ENCODE data around the gene SIN3B.
A peak's percentile ranks its signal among the peaks of the same experiment; 100 is the strongest.

Gene SIN3B

DNA sequence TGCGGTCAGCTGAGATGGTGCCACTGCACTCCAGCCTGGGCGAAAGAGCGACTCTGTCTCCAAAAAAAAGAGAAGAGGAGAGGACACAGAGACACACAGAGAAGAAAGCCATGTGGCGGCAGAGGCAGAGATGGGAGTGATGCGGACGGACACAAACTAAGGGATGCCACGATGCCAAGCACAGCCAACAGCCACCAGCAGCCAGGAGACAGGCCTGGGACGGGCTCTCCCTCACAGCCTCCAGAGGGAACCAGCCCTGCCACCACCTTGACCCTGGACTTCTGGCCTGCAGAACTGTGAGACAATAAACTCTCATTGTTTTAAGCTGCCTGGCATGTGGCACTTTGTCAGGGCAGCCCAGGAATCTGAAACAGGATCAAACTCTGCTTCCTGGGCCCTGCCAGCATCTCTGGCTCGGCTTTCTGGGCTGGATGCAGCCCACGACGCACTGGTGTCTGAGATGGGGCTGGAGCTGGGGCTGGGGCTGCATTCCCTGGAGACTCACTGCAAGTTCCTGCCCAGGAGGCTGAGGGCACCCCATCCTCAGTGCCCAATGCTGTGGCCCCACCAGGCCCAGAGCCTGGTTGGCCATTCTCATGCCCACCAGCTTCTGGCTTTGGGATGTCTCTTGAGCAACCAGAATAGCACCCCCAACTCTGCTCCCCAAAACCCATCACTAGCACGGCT lies 62.6 kb downstream of the SIN3B start:
- no peak for DNase-seq

DNA sequence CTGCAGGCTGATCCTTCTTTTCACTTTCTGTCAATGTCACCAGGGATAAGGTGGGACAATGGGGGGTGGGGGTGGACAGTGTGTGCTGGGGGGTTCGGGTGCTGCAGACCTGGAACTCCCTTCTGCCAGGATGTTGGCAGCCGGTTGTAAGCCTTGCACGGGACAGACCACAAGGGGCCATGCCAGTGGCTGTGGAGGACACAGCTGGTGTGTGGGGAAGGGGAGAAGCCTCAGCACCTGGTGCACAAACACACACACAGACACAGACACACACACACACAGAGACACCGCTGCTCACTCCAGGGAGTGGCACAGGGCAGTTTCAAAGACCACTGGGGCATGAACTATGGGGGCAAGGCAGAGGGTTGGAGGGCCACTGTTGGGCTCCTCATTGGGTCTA lies 63.2 kb downstream of the SIN3B start:
- DNase-seq, result no peak

DNA sequence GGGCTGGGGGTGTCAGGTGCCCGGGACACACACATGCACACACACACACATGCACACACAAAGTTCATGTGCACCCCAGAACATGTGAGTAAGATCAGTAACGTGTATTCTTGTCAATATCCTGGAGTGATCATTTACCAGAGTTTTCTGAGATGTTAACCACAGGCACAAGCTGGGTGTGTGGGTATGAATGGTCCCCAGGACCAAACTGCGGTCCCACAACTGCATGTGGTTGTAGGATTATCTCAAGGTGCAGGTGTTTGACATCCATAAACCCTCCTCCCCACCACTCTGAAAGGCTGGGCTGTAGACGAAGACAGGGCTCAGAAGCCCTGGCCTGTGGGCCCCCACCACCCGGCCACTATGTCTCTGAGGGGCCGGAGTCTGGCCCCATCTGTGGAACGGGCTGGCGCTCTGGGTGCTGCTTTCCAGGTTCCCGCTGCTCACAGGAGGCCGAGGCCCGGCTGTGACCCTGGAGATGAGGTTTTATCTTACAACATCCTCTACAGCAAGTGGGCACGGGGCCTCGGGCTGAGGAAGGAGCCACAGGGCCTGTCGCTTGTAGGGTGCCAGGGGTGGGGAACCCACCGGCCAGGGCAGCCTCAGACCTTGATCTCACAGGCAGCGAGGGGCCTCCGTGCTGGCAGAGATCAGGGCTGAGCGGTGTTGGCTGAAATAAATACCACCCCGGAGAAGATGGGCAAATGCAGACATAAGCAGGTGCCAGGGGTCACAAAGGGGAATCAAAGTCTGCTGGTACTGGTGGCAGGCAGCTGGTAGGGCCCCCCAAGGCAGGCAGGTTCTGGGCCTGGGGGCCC lies 63.9 kb downstream of the SIN3B start:
- DNase-seq, result no peak

DNA sequence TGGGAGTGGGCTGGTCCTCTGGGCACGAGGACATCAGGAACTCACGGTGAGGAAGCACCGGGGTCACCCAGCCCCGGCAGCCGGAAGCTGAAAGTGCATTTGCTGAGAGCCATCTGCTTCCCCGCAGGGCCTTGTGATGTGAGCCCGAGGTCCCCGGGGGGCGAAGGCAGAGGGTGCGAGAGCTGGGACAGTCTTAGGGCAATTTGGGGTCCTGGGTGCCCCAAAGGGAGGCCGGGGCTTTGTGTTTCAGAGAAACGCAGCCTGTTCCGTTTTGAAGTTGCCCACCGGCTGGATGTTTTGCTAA lies 64.4 kb downstream of the SIN3B start:
- no peak for DNase-seq

DNA sequence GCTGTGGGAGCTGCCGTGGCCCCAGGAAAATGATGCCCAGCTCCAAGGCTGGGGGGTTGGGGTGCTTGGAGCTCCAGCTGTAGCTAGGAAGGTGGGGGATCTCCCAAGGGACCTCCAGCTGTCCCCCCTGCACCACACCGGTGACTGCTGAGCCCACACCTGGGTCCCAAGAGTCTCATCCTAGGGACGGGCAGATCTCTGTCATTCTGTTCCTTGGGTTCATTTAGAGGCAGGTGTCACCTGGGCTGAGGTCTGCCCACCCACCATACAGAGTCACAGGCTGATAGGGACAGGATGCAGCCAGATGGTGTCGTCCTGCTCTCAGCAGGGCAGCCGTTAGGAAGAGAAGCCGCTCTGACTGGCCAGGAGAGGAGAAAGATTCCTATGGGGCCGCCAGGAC lies 64.9 kb downstream of the SIN3B start:
- DNase-seq, result no peak

DNA sequence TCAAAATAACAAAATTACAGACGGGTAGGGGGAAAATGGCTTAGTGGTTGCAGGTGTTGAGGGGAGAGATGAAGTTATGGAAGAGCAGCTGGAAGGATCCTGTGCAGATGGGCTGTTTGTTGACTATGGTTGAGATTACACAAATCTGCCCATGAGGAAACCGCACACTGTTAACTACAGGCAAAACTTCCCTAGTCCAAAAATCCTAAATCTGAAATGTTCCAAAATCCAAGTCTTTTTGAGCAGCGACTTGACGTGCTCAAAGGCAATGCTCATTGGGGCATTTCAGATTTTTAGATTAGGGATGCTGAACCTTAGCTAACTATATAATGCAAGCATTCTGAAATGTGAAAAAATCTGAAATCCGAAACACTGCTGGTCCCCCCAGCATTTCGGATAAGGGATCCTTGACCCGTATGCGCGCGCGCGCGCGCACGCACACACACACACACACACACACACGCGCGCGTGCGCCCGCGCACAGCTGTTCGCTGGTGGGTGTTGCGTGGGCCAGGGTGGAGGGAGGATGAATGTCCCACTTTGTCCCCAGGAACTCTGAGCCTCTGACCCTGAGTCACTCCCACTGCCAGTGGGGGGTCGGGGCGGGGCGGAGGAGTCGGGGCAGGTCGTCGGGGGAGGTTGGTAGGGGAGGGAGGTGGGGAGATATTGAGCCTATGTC lies 66.4 kb downstream of the SIN3B start:
- DNase-seq, result no peak

DNA sequence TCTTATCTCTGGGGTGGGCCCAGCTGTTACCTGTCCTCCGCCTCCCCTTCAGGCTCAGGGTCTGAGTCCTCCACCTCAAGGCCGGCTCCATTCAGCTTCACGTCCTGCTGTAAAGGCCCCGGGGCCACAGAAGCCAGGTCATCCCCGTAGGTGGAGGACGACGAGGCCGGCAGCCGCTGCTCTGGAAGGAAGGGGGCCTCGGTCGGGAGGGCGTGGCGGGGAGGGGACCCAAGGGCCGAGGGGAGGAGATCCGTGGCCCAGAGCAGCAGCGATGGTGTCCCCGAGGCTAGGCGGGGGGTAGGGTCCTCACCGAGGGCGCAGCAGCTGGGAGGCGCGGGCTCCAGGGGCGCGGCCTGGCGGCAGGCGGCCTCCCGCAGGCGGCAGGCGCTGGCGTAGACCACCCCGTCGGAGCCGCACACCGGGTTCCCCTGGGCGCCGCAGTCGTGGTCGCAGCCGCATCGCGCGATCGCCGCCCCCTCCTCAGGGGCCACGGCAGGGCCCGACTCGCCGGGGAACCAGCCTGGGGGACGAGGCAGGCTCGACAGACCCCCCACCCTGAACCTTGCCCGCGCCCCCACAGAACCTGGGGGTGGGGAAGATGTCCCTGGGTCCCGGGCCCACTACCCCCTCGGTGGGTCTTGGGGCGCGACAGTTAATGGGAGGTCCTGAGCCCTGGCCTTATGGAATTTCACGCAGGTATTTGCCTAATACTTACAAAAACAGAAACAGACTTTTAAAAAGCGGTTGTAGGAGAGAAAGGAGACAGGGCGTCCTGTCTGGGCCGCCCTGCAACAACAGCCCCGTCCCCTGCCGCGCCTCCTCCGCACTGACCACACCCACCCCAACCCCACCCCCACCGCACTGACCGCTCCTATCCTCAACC lies 67.2 kb downstream of the SIN3B start:
- no peak for DNase-seq

DNA sequence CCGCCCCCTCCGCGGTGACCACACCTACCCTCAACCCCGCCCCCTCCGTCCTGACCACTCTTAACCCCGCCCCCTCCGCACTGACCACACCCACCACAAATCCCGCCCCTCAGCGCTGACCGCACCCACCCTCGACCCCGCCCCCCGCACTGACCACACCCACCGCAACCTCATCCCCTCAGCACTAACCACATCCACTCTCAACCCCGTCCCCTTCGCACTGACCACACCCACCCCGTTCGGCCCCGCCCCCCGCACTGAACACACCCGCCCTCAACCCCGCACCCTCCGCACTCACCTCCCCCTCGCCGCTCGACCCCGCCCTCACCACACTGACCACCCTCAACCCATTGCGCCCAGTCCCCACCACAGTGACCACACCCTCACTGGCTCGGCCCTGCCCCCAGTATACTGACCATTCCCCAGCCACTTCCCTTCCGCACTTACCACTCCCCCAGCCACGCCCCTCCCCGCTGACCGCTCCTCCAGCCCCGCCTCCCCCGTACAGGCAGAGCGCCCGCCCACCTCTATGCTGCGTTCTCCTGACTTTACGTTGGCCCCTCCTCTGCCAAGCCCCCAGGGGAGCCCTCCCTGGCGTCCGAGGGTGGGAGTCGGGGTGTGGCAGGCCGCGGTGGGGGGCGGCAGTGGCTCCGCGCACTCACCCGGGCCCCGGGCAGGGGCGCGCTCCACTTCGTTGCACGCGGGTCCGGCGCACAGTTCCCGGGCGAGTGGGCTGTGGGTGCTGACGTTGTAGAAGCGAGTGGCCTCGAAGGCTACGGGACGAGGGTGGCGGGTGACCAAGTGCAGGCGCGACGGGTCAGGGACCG lies 68.0 kb downstream of the SIN3B start:
- DNase-seq, result peak; percentile 89

DNA sequence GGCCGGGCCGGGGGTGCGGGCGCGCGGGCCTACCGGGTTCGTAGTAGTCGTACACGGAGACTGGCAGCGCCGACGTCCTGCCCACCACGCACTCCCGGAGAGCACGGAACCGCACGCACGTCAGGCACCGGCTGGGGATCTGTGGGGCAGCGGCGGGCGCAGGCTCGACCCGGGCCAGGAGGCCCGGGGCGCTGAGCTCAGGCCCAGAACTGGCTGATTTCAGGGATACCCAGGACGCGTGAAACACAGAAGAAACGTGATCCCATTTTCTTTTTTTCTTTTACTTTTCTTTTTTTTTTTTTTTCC lies 68.6 kb downstream of the SIN3B start:
- DNase-seq, result no peak

DNA sequence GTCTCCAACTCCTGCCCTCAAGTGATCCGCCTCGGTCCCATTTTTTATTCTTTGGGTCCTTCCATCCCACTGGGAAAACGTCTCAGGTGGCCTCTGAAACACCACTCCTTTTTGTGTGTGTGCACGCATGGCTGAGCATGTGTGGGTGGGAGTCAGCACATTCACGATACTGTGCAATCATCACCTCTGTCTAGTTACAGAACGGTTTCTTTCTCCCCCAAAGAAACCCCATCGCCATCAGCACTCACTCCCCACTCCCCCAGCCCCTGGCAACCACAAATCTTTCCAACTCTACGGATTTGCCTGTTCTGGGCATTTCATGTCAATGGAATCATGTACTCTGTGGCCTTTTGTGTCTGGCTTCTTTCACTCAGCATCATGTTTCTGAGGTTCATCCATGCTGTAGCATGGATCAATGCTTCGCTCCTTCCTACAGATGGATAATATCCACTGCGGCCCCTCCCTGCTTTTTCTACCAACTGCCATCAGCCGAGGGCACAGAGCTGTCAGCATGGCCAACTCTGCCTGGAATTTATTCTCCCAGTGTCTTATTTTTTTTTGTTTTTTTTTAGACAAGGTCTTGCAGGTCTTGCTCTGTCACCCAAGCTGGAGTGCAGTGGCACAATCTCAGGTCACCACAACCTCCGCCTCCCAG lies 69.3 kb downstream of the SIN3B start:
- no peak for DNase-seq

DNA sequence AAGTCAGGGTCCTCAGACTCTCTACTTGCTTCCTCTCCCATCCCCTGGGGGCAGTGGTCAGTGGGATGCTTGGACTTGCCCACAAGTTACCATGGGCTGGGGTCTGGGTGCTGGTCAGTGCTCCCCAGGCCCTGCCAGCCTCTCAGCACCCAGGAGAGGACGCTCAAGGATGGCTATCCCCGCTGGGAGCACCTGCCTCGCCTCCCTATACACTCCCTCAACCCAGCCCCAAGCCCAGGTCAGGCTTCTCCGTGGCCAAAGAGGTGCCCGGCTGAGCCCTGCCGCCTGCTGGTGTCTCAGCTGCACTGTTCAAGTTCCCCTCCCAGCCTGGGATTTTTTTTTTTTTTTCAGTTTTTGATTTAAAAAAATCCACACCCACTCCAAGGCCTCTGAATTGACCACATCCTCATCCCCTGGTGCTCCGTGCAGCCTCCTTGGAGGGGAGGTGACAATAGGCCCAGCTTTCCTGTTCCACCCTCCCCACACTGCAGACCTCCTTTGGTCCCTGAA lies 70.4 kb downstream of the SIN3B start:
- no peak for DNase-seq

DNA sequence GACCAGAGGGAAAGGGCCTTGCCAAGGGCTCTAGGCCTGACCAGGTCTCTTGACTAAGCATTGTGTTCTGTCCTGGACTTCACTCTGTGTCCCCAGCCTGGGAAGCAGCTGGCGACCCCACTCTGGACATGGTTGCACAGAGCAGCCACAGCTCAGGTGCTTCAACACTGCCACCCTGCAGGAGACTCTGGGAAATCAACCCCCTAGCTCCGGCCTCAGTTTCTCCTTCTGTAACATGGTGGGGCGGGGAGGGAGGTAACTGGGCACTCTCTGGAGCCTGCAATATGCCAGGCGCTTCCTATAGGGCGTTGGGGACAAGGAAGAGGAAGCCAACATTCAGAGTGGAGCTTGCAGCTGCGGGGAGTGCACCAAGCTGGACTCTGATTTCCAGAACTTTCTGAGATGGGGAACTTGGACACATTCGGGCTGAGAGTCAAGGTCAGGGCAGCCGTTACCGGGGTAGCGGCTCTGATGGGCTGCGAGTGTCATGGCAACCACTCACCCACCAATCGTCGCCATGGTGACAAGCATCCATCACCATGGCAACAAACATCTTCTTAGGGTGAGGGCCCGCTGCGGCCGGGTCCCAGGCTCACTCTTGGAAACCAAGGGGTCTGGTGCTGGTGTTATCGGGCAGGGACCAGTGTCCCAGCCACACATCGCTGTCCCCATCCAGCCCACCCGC lies 72.4 kb downstream of the SIN3B start:
- DNase-seq, result no peak

DNA sequence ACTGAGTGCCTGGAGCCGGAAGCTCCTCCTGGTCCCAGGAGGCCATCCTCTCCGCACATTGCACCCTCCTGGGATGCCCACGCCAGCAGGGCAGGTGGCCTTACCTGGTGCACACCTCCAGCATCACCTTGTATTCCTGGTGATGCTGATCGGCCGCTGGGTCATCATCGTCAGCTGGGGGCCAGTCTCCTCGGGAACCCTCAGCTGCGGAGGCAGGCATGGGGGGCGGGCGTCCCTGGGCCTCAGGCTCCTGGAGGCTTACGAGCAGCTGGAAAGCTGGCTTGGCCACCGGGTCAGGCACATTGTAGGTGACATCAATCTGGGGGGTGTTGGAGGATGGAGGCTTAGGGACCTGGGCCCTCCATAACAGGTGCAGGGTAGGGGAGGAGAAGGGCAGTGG lies 73.3 kb downstream of the SIN3B start:
- no peak for DNase-seq

DNA sequence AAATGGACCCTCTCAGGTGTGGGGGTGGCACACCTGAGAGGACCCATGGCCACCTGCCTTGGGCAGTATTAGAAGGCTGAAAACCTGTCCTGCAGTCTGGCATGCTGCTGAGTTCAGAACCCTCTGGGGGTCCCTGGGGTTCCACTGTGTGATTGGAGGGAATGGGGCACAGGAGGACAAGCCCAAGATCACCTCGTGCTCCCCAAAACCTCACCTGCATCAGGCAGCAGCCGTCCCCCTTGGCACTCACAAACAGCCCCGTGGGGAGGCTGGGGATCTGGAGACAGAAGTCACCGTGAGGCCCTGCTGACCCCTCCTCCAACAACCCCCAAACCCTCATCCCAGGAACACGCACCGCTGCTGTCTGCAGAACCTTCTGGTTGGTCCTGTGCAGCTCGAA lies 74.1 kb downstream of the SIN3B start:
- DNase-seq, result no peak

DNA sequence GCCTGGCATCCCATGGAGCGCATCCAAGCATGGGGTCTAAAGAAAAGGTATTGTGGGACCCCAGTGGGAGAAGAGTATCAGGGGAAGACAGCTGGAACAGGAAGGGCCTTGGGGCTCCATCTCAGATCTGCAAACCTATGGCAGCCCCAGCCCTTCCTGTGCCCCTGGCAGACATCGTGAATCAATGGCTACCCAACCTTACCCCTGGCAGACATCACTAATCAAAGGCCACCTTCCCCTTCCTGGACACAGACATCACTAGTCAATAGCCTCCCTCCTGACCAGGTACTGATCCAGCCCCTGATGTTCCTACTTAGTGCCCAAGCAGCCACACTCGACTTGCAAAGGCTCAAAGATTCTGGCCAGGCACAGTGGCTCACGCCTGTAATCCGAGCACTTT lies 75.4 kb downstream of the SIN3B start:
- DNase-seq, result no peak

DNA sequence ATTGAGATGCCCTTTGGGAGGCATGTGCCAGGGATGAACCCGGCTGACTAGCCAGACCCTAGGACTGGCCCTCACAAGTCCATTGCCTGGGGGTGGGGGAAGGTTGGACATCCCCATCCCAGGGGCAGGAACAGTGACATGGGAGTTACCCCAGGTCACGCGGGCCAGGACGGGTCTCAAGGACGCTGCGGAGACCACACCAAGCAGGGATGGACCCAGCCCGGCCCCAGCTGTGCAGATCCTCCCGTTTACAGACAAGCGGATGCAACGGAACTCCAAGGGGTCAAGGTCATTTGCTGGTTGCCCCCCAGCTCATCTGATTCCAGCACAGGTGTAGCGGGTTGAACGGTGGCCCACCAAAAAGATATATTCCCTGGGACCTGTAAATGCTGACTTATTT lies 79.6 kb downstream of the SIN3B start:
- DNase-seq, result no peak

DNA sequence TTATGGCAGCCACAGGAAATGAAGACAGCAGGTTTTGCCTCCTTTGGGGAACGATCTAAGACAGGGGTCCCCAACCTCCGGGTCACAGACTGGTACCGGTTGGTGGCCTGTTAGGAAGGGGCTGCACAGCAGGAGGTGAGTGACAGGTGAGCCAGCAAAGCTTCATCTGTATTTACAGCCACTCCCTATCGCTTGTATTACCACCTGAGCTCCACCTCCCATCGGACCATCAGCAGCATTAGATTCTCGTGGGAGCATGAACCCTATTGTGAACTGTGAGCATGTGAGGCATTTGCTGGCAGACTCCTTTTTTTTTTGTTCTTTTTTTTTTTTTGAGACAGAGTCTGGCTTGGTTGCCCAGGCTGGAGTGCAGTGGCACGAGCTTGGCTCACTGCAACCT lies 81.8 kb downstream of the SIN3B start:
- no peak for DNase-seq

DNA sequence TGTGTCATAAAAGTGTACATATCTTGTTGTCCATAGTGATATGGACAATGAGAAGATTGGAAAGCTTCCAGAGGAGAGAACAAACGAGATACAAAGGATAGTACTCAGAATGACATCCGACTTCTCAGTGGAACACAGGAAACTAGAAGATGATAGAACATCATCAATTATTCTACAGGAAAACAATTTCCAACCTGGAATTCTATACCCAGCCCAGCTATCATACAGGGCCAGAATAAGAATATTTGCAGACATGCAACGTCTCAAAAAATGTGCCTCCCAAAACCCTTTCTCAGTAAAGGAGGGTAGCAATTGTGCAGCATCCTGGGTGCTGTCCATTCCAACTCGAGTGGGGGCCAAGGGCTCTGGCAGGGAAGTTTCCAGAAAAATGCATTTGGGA lies 83.6 kb downstream of the SIN3B start:
- DNase-seq, result no peak

DNA sequence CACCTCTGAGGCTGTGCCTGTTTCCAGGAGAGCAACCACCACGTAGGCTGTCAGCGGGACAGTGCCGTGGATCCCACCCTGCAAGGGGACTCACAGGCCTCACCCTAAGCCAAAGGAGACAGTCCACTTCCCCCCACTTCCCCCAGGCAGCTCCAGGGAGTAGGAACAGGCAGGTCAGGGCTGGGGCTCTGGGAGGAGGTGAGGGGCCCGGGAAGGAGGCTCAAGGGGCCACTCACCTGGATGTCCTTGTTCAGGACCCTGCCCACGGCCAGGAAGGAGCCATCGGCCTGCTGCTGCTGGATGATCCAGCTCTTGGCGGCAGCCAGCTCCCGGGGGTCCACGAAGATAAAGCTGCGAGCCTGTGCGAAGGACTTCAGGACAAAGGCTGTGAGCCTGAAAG lies 85.2 kb downstream of the SIN3B start:
- DNase-seq, result no peak

DNA sequence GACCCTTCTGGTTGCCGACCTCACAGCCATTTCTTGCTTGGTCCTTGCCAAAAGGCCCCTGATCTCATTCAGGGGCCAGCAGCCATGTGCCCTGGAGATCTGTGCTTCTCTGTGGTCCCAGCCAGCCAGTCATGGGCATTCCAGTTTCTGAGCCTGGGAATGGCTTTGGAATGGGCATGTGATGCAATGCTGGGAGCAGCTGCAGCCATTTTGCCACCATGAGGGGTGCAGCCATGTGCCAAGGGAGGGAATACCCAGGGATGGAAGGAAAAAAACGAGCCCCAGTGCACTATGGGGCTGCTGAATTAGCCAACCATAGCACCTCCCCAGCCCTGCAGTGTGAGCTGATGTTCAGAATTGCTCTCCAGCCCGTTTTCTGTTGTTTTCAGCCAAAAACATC lies 85.9 kb downstream of the SIN3B start:
- DNase-seq, result no peak

DNA sequence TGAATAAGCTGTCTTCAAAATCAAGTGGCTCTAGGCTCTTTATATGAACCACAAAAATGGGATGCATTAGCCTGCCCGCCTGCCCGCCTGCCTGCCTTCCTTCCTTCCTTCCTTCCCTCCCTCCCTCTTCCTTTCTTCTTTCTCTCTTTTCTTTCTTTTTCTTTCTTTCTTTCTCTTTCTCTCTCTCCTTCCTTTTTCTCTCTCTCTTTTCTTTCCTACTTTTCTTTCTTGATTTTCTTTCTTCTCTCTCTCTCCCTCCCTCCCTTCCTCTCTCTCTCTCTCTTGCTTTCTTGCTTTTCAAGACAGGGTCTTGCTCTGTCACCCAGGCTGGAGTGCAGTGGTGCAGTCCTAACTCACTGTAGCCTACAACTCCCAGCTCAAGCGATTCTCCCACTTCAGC lies 86.5 kb downstream of the SIN3B start:
- no peak for DNase-seq

Data from T1000 (cell line).